RPMI8226 (cell line): ENCODE measurements around the gene KRTAP10-2.
"Not testable (repeated sequence)": the region's sequence is repeated elsewhere in the genome, so short reads cannot be mapped to it uniquely, and the experiment has no call there.

Experiments
- DNase-seq: peaks from one replicate; pipeline ENCODE4 v3.0.0-alpha.2; 2015

The KRTAP10-2 gene

GRCh38 chr21:44582055-44582454 lies 30.8 kb upstream of the KRTAP10-2 start:
- no peak for DNase-seq

- no peak for DNase-seq
Observed at GRCh38 chr21:44581158-44581557, 29.9 kb upstream of the KRTAP10-2 start.

- peak; percentile 66 for DNase-seq
Observed at GRCh38 chr21:44580231-44580821, 29.0 kb upstream of the KRTAP10-2 start, which contains the start of gene KRTAP10-5. TSS of gene KRTAP10-5 (minus strand) at chr21:44580604. CDS start at chr21:44580578, 26 bp downstream.

GRCh38 chr21:44579833-44580144 lies 28.5 kb upstream of the KRTAP10-2 start:
- DNase-seq, result no peak

GRCh38 chr21:44579056-44579832 lies 27.9 kb upstream of the KRTAP10-2 start:
- DNase-seq, result no peak

- no peak for DNase-seq
Observed at GRCh38 chr21:44578371-44579055, 27.2 kb upstream of the KRTAP10-2 start.

- DNase-seq, result no peak
Observed at GRCh38 chr21:44576025-44576420, 24.7 kb upstream of the KRTAP10-2 start.

- no peak for DNase-seq
Observed at GRCh38 chr21:44575307-44576024, 24.2 kb upstream of the KRTAP10-2 start.

- DNase-seq, result peak; percentile 63
Observed at GRCh38 chr21:44574457-44575306, 23.4 kb upstream of the KRTAP10-2 start.

GRCh38 chr21:44573630-44574456 lies 22.5 kb upstream of the KRTAP10-2 start, which contains the start of gene KRTAP10-4:
TSS of gene KRTAP10-4 (plus strand) at chr21:44573729. CDS start at chr21:44573759, 30 bp downstream.
- DNase-seq, result not testable (repeated sequence)

- DNase-seq, result no peak
Observed at GRCh38 chr21:44572959-44573583, 21.8 kb upstream of the KRTAP10-2 start.

GRCh38 chr21:44571844-44572782 lies 20.8 kb upstream of the KRTAP10-2 start:
- no peak for DNase-seq

- no peak for DNase-seq
Observed at GRCh38 chr21:44571296-44571695, 20.0 kb upstream of the KRTAP10-2 start.

- DNase-seq, result no peak
Observed at GRCh38 chr21:44569861-44570517, 18.7 kb upstream of the KRTAP10-2 start.

GRCh38 chr21:44568667-44569556 lies 17.6 kb upstream of the KRTAP10-2 start:
- peak; percentile 47 for DNase-seq

GRCh38 chr21:44568261-44568660 lies 17.0 kb upstream of the KRTAP10-2 start:
- DNase-seq, result no peak

- no peak for DNase-seq
Observed at GRCh38 chr21:44567481-44568171, 16.3 kb upstream of the KRTAP10-2 start.
